DMS153 treated with DMSO at 0.1 percent for 48 hours (cell line): ENCODE data around the gene SCN9A.

ENCODE experiments used
- DNase-seq: peaks from one replicate; lab custom pipeline; 2025; ENCODE audit not compliant: unreplicated experiment; lab: John Stamatoyannopoulos, UW

Gene SCN9A

DNA sequence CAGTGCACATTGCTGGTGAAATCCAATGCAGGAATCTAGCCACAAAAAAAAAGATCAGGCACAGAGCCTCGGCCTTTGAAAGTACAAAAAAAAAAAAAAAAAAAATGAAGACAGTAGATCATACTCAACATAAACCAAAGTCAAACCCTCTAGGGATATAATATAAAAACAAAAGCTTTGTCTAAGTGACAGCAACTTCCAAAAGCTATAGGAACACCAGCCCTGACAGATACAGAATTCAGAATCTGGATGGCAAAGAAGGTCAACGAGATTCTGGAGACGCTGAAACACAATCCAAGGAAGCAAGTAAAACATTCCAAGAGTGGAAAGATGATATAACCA, 194.0 kb downstream of the SCN9A start:
- DNase-seq: no peak

- DNase-seq: peak; percentile 59
Measured at GRCh38 chr2:166180951-166181812, 194.6 kb downstream of the SCN9A start.

- DNase-seq: no peak
Measured at GRCh38 chr2:166179201-166179600, 196.5 kb downstream of the SCN9A start.

DNA sequence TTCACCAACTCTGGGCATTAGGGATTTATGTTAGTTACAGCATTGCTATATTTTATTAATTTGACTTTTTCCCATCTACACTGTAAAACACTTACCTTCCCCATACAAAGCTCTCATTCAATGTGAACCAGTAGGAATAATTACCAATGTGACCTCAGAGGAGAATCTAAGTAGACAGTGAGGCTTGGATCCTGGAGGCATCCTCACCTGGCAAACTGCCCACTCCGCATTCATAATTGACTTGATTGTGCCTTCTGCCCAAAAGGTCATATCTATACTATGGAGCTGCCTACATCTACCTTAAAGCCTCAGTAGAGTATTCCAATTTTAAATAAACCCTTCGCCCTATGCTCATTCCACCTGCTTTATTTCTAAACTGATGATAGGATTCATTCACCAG, 202.5 kb downstream of the SCN9A start:
- no peak for DNase-seq

- DNase-seq: no peak
Measured at GRCh38 chr2:166171216-166171615, 204.5 kb downstream of the SCN9A start.

DNA sequence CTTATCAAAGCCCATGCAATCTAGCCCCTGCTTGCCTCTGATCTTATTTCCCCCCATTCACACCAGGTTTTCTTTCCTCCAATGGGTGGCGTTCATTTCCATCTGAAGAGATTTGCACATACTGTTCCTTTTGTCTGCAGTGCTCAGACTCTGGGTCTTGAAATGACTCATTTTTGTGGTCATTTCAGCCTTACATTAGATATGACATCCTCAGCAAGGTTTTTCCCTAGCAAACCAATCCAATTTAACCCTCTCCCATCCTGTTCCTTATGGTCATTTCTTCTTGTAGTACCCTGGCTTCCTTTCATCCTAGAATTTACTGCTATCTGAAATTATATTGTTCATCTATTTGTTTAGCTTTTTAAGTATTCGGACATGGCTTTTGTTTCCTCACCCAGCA, 205.4 kb downstream of the SCN9A start:
- DNase-seq: no peak

DNA sequence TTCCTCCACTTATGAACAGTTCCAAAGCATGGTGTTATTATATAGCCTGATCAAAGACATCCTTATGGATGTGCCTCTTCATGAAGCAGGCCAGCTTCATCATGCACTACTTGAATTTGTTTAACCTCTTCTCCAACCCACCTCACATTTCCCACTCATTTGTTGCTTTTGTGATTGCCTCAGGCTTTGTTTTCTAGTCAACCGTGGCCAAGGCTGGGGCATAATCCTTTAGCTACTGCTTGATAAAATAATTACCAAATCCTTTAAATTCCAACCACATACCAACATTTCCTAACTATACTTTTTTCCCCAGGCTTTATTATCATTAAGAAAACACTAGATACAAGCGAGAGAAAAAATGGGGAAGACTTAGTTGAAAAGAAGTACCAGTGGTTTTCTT, 208.3 kb downstream of the SCN9A start:
- DNase-seq: no peak

- no peak for DNase-seq
Measured at GRCh38 chr2:166163775-166164174, 212.0 kb downstream of the SCN9A start.

DNA sequence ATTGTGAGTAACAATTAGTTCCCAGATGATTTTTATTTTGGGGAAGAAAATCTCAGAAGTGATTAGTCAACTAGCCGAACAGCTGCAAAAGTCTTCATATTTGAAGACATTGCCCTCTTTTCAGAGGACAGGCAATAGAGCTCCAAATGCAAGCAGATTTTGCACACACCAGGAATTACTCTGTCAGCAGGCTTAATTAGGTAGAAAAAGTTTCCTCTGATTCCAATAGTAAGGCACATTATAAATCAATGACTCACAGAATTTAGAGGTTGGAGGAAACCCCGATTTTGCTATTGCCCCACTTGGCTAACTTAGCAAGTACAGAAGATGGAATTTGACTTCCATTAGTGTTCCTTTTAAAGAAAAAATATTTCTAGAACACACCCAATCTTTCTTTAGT, 217.2 kb downstream of the SCN9A start:
- no peak for DNase-seq

DNA sequence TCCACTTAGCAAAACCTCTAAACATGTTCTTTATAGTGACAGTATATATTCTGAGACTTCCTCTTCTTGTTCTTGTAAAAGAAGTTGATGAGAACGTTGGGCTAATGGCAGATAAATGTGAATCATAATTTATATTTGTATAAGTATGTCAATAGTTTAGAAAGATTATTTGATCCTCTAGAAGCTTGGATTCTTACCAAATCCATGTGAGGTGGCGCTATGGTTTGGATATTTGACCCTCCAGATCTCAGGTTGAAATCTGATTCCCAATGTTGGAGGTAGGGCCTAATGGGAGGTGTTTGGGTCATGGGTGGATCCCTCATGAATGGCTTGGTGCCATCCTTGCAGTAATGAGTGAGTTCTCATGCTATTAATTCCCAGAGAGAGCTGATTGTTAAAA, 218.2 kb downstream of the SCN9A start:
- no peak for DNase-seq

DNA sequence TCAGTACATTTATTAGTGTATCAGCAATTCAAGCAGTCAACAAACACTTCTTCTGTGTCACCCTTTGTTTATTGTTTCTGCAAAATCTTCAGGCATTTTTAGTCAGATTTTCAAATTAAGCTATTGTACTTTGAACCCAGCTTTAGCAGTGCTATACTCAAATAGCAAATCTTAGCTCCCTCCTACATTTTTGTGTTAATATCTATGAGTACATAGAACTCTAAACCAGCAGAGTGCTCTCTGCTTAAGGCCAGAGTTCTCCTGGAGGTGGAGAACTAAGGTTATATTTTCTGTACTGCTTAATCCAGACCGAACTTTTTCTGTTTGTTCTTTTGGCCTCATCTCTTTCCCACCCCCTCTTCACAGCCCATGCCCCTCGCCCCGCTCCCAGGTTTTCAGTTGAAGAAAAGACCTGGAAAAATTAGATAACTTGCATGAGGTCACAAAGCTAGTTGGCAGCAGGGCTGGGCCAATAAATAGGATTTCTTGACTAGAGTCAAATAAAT, 218.7 kb downstream of the SCN9A start:
- no peak for DNase-seq

GRCh38 chr2:166155589-166155988, 220.2 kb downstream of the SCN9A start:
- DNase-seq: no peak

DNA sequence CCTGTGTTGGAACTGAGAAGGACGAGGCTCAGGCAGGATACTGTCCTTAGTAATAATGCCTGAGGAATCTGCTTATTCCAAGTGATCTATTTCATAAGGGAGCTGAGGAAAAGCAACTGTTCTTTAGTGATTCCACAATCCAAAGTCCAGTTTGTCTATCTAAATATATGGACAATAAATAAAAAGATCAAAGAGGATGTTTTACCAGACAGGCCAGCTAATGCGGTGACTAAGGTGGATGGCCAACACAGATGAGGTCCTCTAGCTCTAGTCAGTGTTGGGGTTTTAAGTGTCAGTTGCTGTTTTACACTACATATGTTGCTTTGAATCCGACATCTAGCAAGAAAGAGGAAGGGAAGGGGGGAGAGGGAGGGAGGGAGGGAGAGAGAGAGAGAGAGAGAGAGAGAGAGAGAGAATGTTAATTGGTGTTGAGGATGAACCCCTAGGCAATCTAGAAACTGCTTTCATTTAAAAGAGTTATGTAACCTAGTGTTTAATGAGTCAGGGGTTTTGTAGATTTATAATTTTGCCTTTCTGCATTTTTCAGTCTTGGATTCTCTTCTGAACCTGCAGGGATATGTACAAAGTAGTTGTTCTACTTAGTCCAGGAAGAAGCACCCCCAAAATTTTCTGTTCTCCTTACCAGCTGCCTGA, 220.9 kb downstream of the SCN9A start:
- DNase-seq: no peak

- no peak for DNase-seq
Measured at GRCh38 chr2:166152064-166152463, 223.7 kb downstream of the SCN9A start.

DNA sequence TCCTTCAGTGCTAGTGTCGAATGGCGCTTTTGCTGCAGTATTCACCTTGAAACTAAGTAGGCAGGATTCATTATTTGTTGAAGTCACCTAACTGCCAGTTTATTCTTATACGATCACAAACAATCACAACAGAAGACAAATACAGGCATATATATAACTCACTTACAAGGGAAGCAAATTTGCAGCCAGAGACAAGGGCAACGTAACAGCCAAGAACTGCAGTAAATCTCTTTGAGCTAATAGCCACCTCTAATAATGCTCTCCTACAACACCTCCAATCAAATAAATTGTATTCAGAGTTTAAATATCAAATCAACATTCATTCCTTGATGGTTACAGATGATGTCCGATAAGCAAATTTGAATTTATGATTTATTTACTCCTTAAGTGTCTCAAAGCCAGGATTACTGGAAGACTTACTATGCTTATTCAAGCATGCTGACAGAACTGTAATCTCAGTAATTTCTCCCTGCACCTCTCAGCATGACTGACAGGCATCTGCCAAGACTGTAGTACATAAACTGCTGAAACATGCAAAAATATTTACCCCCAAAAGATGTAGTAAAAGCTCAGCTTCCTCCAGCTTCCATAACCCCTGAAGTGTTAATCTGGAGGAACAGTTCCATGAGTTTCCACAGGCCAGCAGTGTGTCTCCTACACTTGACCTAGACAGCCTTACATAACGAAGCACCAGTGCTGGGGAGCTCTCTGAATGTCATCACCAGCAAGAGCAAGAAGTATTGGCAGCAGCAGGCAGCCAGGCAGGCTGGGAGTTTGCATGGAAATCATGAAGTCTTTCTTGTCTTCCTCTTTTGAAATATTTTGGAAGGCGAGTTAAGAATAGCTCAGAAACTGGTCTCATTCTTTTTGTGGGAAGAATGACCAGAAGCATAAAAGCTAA, 227.0 kb downstream of the SCN9A start:
- no peak for DNase-seq

- DNase-seq: no peak
Measured at GRCh38 chr2:166147883-166148282, 227.9 kb downstream of the SCN9A start.
